Endothelial cell of umbilical vein (primary cell): ENCODE data around the gene C17orf100. TPM values are rescaled to one million over a fixed set of nuclear protein-coding genes. Genes with fewer than 3 reads are reported as not detected.

Source experiments
- BruUV-seq: library from RNA; stranded (reverse); fragments of 400-500 nt; replicated peaks from 2 replicates; lab custom pipeline; 2021; lab: Mats Ljungman, UMichigan
- CTCF ChIA-PET: fragments of 300-600, 350-600 bp; sonication (Branson Sonifier 250); formaldehyde crosslinking; loops from one replicate; lab custom pipeline; 2021; ENCODE audit warnings: antibody characterized with exemption, inconsistent platforms; lab: Charles Lee
- POLR2A ChIA-PET: fragments of 300-600, 350-600 bp; sonication (Branson Sonifier 250); formaldehyde crosslinking; loops from one replicate; lab custom pipeline; 2021; ENCODE audit warnings: antibody characterized with exemption, inconsistent platforms; lab: Charles Lee
- DNase-seq: peaks from one replicate; pipeline ENCODE4 v3.0.0-alpha.2; 2011; ENCODE audit warnings: low read depth, low spot score
- FAIRE-seq: peaks from 2 replicates; lab custom pipeline; 2011; peaks lifted over from hg19 to GRCh38; lab: Jason Lieb, UNC
- H2AFZ ChIP-seq: 2 replicates; pipeline ENCODE4 v1.6.0; 2012; ENCODE audit warnings: low read depth, low read length, control low read depth, inconsistent platforms
- H3K27ac ChIP-seq: 2 replicates; pipeline ENCODE4 v1.5.1; 2011; ENCODE audit warnings: low read depth, mild to moderate bottlenecking, control low read depth, low read length, moderate library complexity; ENCODE audit not compliant: insufficient read depth
- H3K27me3 ChIP-seq, 2 experiments: 2 replicates each; pipeline versions ENCODE4 v1.6.0 to v1.6.1; 2011; ENCODE audit warnings: low read length in 2 of 2, mixed read lengths in 1 of 2; ENCODE audit not compliant: control insufficient read depth in 2 of 2, insufficient read depth in 2 of 2
- H3K36me3 ChIP-seq, 2 experiments: 2 replicates in 1 of 2; 3 replicates in 1 of 2; pipeline ENCODE4 v1.5.1; 2011; ENCODE audit warnings: low read length in 2 of 2, mild to moderate bottlenecking in 1 of 2, moderate library complexity in 1 of 2; ENCODE audit not compliant: control insufficient read depth in 2 of 2, insufficient read depth in 2 of 2; ENCODE audit errors: extremely low read depth in 1 of 2
- H3K4me1 ChIP-seq: 3 replicates; pipeline ENCODE4 v1.5.1; 2011; ENCODE audit warnings: mild to moderate bottlenecking, low read length; ENCODE audit not compliant: control insufficient read depth, insufficient read depth; ENCODE audit errors: extremely low read depth
- H3K4me2 ChIP-seq: 2 replicates; pipeline ENCODE4 v1.6.1; 2011; ENCODE audit warnings: low read length, control low read depth, mixed read lengths; ENCODE audit not compliant: insufficient read depth
- H3K4me3 ChIP-seq, 3 experiments: fragments of 200-600 bp in 1 of 3; sonication (generic), shearing (Covaris generic) in 1 of 3; replicated peaks in 1 of 3; 2 replicates each; pipeline ENCODE4 v1.5.1; 2011 to 2016; ENCODE audit warnings: control low read depth in 3 of 3, low read length in 3 of 3, mild to moderate bottlenecking in 2 of 3, inconsistent platforms in 1 of 3, low read depth in 1 of 3, moderate library complexity in 1 of 3; ENCODE audit not compliant: insufficient read depth in 1 of 3
- H3K79me2 ChIP-seq: 2 replicates; pipeline ENCODE4 v1.6.0; 2012; ENCODE audit warnings: low read length, inconsistent platforms; ENCODE audit not compliant: control insufficient read depth, insufficient read depth
- H3K9ac ChIP-seq: replicated peaks from 2 replicates; pipeline ENCODE3; 2011; ENCODE audit warnings: low read length, control low read depth; ENCODE audit not compliant: insufficient read depth; ENCODE audit errors: extremely low read depth
- H3K9me1 ChIP-seq: replicated peaks from 3 replicates; pipeline ENCODE4 v1.6.0; 2011; ENCODE audit warnings: mild to moderate bottlenecking, low read length; ENCODE audit not compliant: control insufficient read depth, insufficient read depth; ENCODE audit errors: extremely low read depth
- H3K9me3 ChIP-seq: replicated peaks from 2 replicates; pipeline ENCODE4 v1.5.1; 2012; ENCODE audit warnings: low read length, inconsistent platforms; ENCODE audit not compliant: control insufficient read depth, insufficient read depth
- H4K20me1 ChIP-seq: replicated peaks from 2 replicates; pipeline ENCODE3; 2011; ENCODE audit warnings: mild to moderate bottlenecking, low read length; ENCODE audit not compliant: control insufficient read depth, insufficient read depth; ENCODE audit errors: extremely low read depth
- CTCF ChIP-seq, 2 donors: IDR thresholded peaks; 1 replicate in 1 of 2; 2 replicates in 1 of 2; pipeline ENCODE4 v1.5.1; 2011; ENCODE audit warnings: low read length in 2 of 2, mild to moderate bottlenecking in 2 of 2, moderate library complexity in 2 of 2, control low read depth in 1 of 2, inconsistent platforms in 1 of 2, low read depth in 1 of 2; ENCODE audit not compliant: insufficient read depth in 1 of 2; ENCODE audit errors: extremely low read depth in 1 of 2
- EZH2 ChIP-seq: IDR thresholded peaks from 2 replicates; pipeline ENCODE4 v1.6.1; 2012; ENCODE audit warnings: borderline replicate concordance, low read depth, mild to moderate bottlenecking, moderate library complexity, low read length, inconsistent platforms; ENCODE audit not compliant: severe bottlenecking
- FOS ChIP-seq: IDR thresholded peaks from 2 replicates; pipeline ENCODE4 v1.6.1; 2011; ENCODE audit warnings: mild to moderate bottlenecking, low read length, moderate library complexity, borderline replicate concordance; ENCODE audit not compliant: insufficient read depth
- GATA2 ChIP-seq: IDR thresholded peaks from 2 replicates; pipeline ENCODE4 v1.7.0; 2011; ENCODE audit warnings: low read depth, mild to moderate bottlenecking, moderate library complexity, mixed read lengths, low read length; ENCODE audit not compliant: insufficient read length, insufficient read depth
- JUN ChIP-seq: IDR thresholded peaks from 2 replicates; pipeline ENCODE4 v1.6.1; 2011; ENCODE audit warnings: borderline replicate concordance, low read depth; ENCODE audit not compliant: insufficient read length, insufficient read depth
- MAX ChIP-seq: IDR thresholded peaks from 2 replicates; pipeline ENCODE4 v1.6.1; 2011; ENCODE audit not compliant: insufficient read depth, insufficient read length
- MYC ChIP-seq: IDR thresholded peaks from one replicate; pipeline ENCODE4 v1.6.1; 2011; ENCODE audit warnings: mild to moderate bottlenecking, low read depth, low read length
- POLR2A ChIP-seq: IDR thresholded peaks from 2 replicates; pipeline ENCODE4 v1.6.1; 2012; ENCODE audit warnings: low read depth, mild to moderate bottlenecking, control low read depth, low read length
- POLR2AphosphoS5 ChIP-seq: IDR thresholded peaks from 2 replicates; pipeline ENCODE4 v1.6.1; 2012; ENCODE audit warnings: low read depth, mild to moderate bottlenecking, control low read depth, low read length, moderate library complexity; ENCODE audit not compliant: insufficient read depth
- dilution Hi-C: fragments of 300-500 bp; cut with MboI; formaldehyde crosslinking; loops from one replicate; pipeline ENCODE4 v1.15.0; 2019; ENCODE audit warnings: low sequenced_read_pairs; ENCODE audit not compliant: extremely low pct_ligation_motif_present
- intact Hi-C: fragments of 100-400 bp; cut with micrococcal nuclease; formaldehyde crosslinking; loops from one replicate; pipeline ENCODE4 v1.10.0; 2022
- polyA plus RNA-seq, 4 experiments: library from polyadenylated mRNA; depleted of rRNA in 3 of 4; stranded (reverse) in 3 of 4; unstranded in 1 of 4; fragments of >200 nt; gene quantifications; 2 replicates each; pipeline versions ENCODE4 v1.2.1 to v1.2.3, GENCODE V29; 2011 to 2012; ENCODE audit warnings: missing spikeins in 1 of 4
- total RNA-seq: library from RNA; stranded (reverse); gene quantifications from 2 replicates; pipeline ENCODE4 v1.2.3, GENCODE V29; 2021

The C17orf100 gene
- total and polyA plus RNA-seq, 2 donors (not counting 3 experiments of a cell fraction or from before 2014, with no cell fraction given) = 0.99 to 1.4 TPM

GRCh38 chr17:6660101-6660500, 8.5 kb downstream of the C17orf100 start:
- DNase-seq (no peak), FAIRE-seq (no peak)
- Histone ChIP-seq H3K4me2 (no peak overlapping the region), H3K79me2 (no peaks in the 10 kb centered on the region), H3K9ac (no peak overlapping the region), H2AFZ (no peak overlapping the region), H3K36me3 (no peaks in the 10 kb centered on the region), H3K9me3 (no peaks in the 10 kb centered on the region), H4K20me1 (no peaks in the 10 kb centered on the region), H3K4me1 (no peaks in the 10 kb centered on the region), H3K27ac (no peak overlapping the region), H3K9me1 (no peaks in the 10 kb centered on the region), H3K27me3 (peaks cover 25 to 40% of the 10 kb centered on the region in 2 experiments), H3K4me3 (no peak overlapping the region)
- dilution Hi-C loops (no loop called here), intact Hi-C loops (no loop called here)
- TF ChIP-seq JUN (no peak), EZH2 (no peak), MYC (no peak), MAX (no peak), POLR2AphosphoS5 (no peak), FOS (no peak), GATA2 (no peak), POLR2A (no peak), CTCF (IDR thresholded peaks at IDR 0.05; ENCODE audit: extremely low read depth in 1 of 2, insufficient read depth in 1 of 2, low read depth in 1 of 2, low read length in 2 of 2) (no peak)
- CTCF ChIA-PET = interaction anchor here (2.0 kb wide), 1 partner anchor 183 kb away, joined by 9 read pairs; no protein-coding TSS in a partner anchor
- BruUV-seq = no TSS peak
- POLR2A ChIA-PET = no interaction called here
